GM12874 (cell line): ENCODE results near the gene WFIKKN1.

Source experiments
- TF ChIP-seq, protein P1 (sequence below): IDR thresholded peaks from 2 replicates; pipeline ENCODE4 v1.5.1; 2011; ENCODE audit warnings: low read depth, mild to moderate bottlenecking, control low read depth, low read length, moderate library complexity; ENCODE audit not compliant: insufficient read depth

WFIKKN1 gene

GRCh38 chr16:595942-596735, 34.6 kb upstream of the WFIKKN1 start:
- TF ChIP-seq, protein P1, sequence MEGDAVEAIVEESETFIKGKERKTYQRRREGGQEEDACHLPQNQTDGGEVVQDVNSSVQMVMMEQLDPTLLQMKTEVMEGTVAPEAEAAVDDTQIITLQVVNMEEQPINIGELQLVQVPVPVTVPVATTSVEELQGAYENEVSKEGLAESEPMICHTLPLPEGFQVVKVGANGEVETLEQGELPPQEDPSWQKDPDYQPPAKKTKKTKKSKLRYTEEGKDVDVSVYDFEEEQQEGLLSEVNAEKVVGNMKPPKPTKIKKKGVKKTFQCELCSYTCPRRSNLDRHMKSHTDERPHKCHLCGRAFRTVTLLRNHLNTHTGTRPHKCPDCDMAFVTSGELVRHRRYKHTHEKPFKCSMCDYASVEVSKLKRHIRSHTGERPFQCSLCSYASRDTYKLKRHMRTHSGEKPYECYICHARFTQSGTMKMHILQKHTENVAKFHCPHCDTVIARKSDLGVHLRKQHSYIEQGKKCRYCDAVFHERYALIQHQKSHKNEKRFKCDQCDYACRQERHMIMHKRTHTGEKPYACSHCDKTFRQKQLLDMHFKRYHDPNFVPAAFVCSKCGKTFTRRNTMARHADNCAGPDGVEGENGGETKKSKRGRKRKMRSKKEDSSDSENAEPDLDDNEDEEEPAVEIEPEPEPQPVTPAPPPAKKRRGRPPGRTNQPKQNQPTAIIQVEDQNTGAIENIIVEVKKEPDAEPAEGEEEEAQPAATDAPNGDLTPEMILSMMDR, result no peak

DNA sequence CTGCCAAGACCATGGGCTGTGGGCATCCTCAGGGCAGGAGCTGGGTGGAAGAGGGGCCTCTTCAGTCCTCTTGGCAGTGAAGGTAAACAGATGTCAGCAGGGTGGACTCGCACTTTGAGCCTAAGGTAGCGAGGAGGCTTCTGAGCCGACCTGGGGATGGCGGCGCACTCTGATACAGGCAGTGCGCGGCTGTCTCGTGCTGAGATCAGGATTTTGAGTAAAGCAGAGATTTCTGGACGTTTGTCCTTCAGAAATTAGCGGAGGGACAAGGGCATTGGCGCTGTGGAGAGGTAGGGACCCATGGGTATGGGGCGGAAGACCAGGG, 34.1 kb upstream of the WFIKKN1 start:
- TF ChIP-seq, protein P1, result no peak

- TF ChIP-seq, protein P1, result no peak
These were observed 31.7 kb upstream of the WFIKKN1 start for GRCh38 chr16:598823-599739.

DNA sequence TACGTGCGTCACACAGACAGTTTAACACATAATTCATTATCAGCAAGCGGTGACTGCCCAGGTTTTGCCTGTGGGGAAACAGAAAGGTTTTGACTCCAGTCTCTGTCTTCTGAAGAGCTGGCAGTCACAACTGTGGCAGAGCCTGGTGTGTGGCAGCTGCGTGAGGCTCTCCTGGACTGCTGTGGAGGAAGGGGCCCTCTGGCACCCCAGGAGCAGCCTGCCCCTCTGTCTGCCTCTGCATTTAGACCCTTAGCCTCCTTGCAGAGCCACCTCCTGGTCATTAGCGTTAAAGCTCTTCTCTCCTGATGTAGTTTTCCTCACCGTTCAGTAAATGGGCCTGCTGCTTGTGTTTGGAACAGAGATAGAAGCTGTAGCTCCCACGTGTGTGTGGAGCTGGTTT, 30.0 kb upstream of the WFIKKN1 start:
- TF ChIP-seq, protein P1, result peak; percentile 32; the same call in 1 of the 2 replicates

- TF ChIP-seq, protein P1, result no peak
These were observed 26.9 kb upstream of the WFIKKN1 start for GRCh38 chr16:603933-604332.

DNA sequence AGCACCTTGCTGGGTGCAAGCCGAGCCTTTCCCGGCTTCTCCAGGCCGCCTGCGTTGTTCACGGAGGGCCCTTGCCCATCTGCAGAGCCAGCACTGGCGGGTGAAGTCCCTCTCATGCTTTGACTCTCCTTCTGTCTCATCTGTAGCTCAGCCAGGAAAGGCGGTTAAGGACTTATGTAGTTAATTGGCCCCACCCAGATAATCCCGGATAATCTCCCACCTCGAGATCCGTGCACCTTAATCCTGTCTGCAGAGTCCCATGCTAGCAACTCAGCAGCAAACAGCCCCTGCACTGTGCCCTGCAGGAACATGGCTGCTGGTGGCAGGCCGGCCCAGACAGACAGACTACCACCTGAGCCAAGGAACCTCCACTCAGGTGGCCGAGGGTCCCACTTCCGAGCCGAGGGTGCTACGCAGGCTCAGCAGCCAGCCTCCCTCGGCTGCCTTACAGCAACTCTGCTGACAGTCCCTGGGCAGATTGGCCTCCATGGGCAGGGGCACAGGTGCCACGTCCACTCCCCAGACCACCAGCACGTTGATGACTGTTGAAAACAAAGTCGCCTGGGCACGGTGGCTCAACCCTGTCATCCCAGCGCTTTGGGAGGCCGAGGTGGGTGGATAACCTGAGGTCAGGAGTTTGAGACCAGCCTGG, 24.0 kb upstream of the WFIKKN1 start:
- TF ChIP-seq, protein P1, result no peak

- TF ChIP-seq, protein P1, result no peak
These were observed 22.8 kb upstream of the WFIKKN1 start for GRCh38 chr16:608019-608418.
